ENCODE results near the gene ARHGEF3. TPM values are rescaled to one million over a fixed set of nuclear protein-coding genes. Genes with fewer than 3 reads are reported as not detected.

ARHGEF3 gene
- total and polyA plus RNA-seq, 2 donors (not counting 3 experiments of a cell fraction or from before 2014, with no cell fraction given) = 6.7 to 16.3 TPM

GRCh38 chr3:56762718-56763117 is 39.0 kb downstream of the ARHGEF3 start:
- Histone ChIP-seq H3K4me3 (replicated peaks in 1 of 3; ENCODE audit: insufficient read depth in 1 of 3, low read depth in 1 of 3, low read length in 3 of 3) (no peak overlapping the region), H4K20me1 (replicated peaks; ENCODE audit: control insufficient read depth, extremely low read depth, insufficient read depth, low read length) (no peaks in the 10 kb centered on the region), H3K9me3 (replicated peaks; ENCODE audit: control insufficient read depth, insufficient read depth, low read length) (no peaks in the 10 kb centered on the region), H3K4me1 (ENCODE audit: control insufficient read depth, extremely low read depth, insufficient read depth, low read length) (peaks cover 7% of the 10 kb centered on the region), H2AFZ (ENCODE audit: low read depth, low read length) (no peak overlapping the region), H3K4me2 (ENCODE audit: insufficient read depth, low read length) (no peak overlapping the region), H3K27ac (ENCODE audit: insufficient read depth, low read depth, low read length) (no peak overlapping the region), H3K27me3 (ENCODE audit: control insufficient read depth in 2 of 2, insufficient read depth in 2 of 2, low read length in 2 of 2) (no peaks in the 10 kb centered on the region), H3K9me1 (replicated peaks; ENCODE audit: control insufficient read depth, extremely low read depth, insufficient read depth, low read length) (no peaks in the 10 kb centered on the region), H3K36me3 (ENCODE audit: control insufficient read depth in 2 of 2, extremely low read depth in 1 of 2, insufficient read depth in 2 of 2, low read length in 2 of 2) (no peaks in the 10 kb centered on the region), H3K9ac (replicated peaks; ENCODE audit: extremely low read depth, insufficient read depth, low read length) (no peak overlapping the region), H3K79me2 (ENCODE audit: control insufficient read depth, insufficient read depth, low read length) (no peaks in the 10 kb centered on the region)
- BruUV-seq (replicated peaks) = no TSS peak
- dilution Hi-C loops (cut with MboI; ENCODE audit: extremely low pct_ligation_motif_present, low sequenced_read_pairs) = no loop called here
- DNase-seq (ENCODE audit: low read depth, low spot score) = no peak
- CTCF ChIA-PET = no interaction called here
- TF ChIP-seq MAX (IDR thresholded peaks at IDR 0.05; ENCODE audit: insufficient read depth, insufficient read length) (no peak), JUN (IDR thresholded peaks at IDR 0.05; ENCODE audit: borderline replicate concordance, insufficient read depth, insufficient read length, low read depth) (no peak), CTCF (IDR thresholded peaks at IDR 0.05; ENCODE audit: extremely low read depth in 1 of 2, insufficient read depth in 1 of 2, low read depth in 1 of 2, low read length in 2 of 2) (no peak), FOS (IDR thresholded peaks at IDR 0.05; ENCODE audit: borderline replicate concordance, insufficient read depth, low read length) (no peak), GATA2 (IDR thresholded peaks at IDR 0.05; ENCODE audit: insufficient read depth, insufficient read length, low read depth, low read length) (no peak), POLR2A (IDR thresholded peaks at IDR 0.05; ENCODE audit: low read depth, low read length) (no peak), MYC (IDR thresholded peaks at IDR 0.05; ENCODE audit: low read depth, low read length) (no peak), POLR2AphosphoS5 (IDR thresholded peaks at IDR 0.05; ENCODE audit: insufficient read depth, low read depth, low read length) (no peak), EZH2 (IDR thresholded peaks at IDR 0.05; ENCODE audit: borderline replicate concordance, low read depth, low read length, severe bottlenecking) (no peak)
- no peak for FAIRE-seq
- POLR2A ChIA-PET = no interaction called here
- intact Hi-C loops (cut with micrococcal nuclease) = loop anchor here (10.0 kb wide), 1 partner anchor 1572 kb away; the partner anchor contains the start of gene PXK

All from endothelial cell of umbilical vein (primary cell).